HG03565 (cell line): ENCODE data around the gene MYL6.
A peak's percentile ranks its signal among the peaks of the same experiment; 100 is the strongest.
"Not testable (repeated sequence)": the region's sequence is repeated elsewhere in the genome, so short reads cannot be mapped to it uniquely, and the experiment has no call there.

Experiments
- ATAC-seq: cut with Tn5 transposase; IDR thresholded peaks from one replicate; pipeline ENCODE4 v1.9.1; 2021; ENCODE audit warnings: mild to moderate bottlenecking, moderate library complexity; ENCODE audit not compliant: unreplicated experiment

MYL6 gene

DNA sequence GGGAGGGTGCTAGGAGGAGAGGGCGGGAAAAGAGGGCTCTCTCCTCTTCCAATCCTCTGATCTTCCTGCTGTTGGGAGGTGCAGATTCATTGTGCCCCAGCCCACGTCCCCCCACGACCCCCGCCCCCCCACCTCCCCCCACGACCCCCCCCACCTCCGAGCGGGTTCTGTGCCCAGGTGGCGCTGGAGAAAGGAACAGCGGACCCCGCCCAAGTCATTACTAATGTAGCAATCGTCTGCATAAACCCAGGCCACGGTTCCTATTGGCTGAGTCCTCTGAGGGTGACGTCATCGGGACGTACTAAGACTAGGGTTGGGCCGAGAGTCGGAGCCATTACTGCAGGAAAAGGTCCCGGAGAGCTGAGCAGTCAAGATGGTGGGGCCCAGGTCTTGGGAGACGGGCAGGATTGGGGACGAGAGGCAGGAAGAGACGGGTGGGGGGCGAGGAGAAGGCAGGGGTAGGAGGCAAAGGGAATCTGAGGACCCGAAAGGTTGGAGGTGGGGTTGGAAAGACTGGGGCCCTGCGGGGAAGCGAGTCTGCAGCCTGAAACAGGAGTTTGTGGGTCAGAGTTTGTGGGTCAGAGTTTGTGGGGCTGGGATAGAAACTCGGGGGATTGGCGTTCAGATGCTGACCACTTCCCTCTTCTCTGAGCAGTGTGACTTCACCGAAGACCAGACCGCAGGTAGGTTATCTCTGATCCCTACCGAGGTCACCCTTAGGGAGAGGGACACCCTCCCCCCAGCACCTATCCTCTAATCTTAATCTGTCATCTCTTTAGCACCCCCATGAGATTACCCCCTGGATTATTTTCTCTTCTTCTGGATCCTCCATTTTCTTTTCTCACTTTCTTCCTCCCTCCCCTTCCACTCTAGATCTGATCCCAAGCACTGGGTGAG lies at the start of gene MYL6:
MYL6 (plus strand) TSS at position 331 of the 897 bp plus-strand sequence; CDS start at position 374, 43 bp downstream.
- peak; percentile 83 for ATAC-seq

DNA sequence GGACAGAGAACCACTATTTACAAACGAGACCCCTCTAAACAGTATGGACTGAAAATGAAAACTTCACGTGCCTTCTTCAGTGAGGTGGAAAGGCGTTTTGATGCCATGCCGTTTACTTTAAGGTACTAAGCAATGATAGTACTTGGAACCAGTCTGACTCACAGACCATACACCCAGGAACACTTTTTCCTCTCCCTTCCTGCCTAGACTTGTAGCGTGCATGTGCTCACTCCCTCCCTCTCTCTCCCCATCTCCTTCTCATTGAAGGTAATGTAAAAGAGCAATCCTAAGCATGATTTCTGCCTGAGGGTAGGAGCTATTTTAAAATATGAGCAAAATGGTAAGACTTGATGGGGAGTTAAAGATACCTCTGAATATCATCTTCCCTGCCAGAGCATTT lies 47.6 kb upstream of the MYL6 start:
- ATAC-seq: no peak

DNA sequence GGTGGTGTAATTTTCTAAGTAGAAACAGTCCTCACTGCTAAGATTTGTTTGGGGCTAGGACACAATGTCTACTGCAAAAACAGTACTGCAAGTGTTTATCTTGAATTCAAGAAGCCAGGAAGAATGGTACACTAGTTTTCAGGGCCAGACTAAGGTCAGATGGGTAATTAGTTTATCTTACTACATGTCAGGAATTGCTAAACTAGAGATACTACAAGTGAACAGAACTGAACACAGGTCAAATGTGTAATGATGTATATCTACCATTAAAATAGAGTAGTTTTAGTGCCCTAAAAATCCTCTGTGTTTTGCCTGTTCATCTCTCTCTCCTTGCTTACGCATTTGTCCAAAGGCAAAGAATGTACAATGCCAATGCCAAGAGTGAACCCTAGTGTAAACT lies 44.1 kb upstream of the MYL6 start:
- no peak for ATAC-seq

DNA sequence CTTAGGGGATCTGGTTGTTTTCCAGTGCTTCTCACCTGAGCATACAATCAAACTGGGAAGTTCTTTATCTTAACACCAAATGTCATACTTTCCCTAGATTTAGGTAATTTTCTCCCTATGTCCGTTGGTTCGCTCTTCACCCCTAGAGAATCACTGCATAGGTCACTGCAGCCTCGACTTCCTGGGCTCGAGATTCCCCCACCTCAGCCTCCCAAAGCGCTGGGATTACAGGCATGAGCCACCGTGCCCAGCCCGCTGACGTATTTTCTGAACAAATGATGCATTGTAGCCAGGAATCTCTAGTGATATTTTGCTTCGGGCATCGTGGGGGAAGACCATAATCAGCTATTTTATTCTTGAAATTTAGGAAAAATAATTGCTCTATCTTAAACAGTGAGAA lies 42.8 kb upstream of the MYL6 start:
- ATAC-seq: no peak

DNA sequence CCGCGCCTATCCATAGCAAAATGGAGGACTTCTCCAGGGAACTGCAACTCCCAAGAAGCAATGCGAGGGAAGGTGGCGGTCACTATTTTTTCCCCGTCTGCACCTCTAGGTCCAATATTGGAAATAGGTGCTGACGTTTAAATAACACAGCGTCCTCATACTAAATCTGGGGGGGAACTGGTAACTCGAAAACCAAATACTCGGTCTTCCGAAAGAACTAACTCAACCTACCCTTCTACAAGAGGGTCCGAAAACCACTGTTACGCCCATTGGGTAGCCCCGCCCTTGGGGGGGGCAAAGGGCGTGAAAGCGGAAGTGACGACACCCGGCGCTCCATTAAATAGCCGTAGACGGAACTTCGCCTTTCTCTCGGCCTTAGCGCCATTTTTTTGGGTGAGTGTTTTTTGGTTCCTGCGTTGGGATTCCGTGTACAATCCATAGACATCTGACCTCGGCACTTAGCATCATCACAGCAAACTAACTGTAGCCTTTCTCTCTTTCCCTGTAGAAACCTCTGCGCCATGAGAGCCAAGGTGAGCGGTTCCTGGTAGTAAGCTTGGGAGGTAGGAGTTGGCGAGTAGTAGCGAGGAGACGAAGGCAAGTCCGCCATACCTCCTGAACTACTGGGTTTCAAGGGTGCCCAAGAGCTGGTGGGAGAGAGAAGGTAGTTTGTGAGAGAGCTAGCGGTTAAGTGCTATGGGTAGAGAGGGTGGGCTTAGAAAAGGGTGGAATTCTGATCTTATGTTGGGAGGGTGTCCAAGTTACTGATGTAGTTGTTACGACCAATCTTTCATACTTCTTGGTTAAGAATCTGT lies 41.7 kb upstream of the MYL6 start, which contains the start of gene RPL41:
RPL41 (plus strand) TSS at position 367 of the 815 bp plus-strand sequence.
- peak; percentile 37 for ATAC-seq

DNA sequence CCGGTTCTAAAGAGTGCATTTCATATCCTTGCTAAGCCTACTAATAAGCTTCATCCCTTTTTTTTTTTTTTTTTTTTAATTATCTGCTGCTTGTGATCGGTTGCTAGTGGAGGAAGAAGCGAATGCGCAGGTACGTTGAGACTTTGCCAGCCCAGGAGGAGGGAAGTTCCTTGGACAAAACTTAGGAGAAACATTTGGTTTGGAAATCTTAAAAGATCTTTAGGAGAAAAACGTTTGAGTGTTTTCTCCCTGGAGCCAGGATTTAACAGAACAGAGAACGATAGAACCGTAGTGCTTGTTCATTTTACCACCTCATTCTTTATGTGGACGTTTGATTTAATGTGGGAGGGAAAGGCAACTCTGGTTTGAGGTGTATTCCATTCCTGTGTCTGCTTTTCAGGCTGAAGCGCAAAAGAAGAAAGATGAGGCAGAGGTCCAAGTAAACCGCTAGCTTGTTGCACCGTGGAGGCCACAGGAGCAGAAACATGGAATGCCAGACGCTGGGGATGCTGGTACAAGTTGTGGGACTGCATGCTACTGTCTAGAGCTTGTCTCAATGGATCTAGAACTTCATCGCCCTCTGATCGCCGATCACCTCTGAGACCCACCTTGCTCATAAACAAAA lies 41.0 kb upstream of the MYL6 start:
- ATAC-seq: not testable (repeated sequence)

DNA sequence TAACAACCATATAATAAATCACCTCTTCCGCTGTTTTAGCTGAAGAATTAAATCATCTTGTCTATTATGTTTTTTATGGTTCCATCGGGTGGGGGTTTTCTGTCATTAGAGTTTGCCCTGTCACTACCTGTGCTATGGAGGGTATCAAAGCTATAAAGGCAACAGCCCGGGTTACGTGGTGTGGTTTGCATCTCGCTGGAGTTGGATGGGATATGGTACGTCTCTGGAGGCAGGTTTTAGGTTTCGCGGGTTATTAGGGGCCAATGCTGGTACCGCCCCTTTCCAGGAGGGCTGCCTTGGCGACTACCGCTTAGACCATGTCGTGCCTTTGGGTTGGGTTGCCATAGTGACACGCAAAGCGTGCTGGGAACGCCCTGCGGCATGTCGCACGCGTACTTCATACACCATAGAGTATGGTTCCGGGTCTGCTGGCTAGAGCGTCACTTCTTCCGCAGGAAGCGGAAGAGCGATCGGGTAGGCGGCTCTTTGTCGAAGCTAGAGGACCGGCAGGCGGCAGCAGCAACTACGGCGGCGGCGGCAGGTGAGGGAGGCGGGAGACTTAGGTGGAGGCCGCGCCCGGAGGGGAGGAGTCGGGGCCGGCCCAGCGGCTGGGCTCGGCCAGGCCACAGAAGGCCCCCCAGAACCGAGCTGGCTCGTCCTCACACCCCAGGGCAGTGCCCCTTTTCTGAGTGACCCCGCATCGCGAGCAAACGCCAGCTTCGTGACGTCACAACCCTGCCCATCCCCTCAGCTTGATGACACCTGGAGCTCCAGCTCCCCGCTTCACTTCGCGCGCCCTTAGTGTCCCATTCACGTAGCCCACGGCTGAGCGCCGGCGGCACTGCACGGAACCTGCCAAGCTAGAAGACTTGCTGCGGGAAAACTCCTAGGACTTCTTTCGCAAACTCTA lies 40.1 kb upstream of the MYL6 start, which contains the start of gene ZC3H10:
ZC3H10 (plus strand) TSS at position 489 of the 910 bp plus-strand sequence. CDS start 2,297 bp downstream, outside the sequence.
- peak; percentile 78 for ATAC-seq

DNA sequence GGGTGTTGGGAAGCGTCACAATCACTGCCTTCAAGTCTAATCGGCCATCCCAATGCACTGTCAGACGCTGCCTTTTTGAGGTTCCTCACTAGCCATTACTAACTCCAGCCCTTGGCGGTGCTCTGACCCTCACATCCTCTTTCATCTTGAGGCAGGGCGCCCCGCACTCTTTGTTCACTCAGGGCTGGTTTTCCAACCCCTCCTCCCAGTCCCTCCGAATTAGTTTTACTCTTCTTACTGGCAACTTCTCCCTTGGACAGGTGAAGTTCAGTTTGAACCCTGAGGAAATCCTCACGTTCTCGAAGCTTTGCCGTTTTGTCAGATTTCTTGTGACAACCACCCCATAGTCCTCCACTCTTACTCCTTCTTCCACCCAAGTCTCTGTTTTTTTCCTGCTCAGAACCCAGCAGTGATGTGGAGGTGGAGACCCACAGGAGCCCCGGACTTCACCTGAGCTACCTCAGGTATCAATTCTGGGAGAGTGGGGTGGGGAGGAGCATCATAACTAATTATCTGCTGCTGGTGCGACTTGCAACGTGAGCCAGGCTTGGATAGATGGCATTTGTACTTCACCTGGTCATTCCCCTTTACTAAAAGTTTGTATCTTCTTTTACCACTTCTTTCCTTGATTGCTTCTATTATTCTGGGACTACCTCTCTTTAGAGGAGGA lies 39.3 kb upstream of the MYL6 start:
- ATAC-seq: no peak

DNA sequence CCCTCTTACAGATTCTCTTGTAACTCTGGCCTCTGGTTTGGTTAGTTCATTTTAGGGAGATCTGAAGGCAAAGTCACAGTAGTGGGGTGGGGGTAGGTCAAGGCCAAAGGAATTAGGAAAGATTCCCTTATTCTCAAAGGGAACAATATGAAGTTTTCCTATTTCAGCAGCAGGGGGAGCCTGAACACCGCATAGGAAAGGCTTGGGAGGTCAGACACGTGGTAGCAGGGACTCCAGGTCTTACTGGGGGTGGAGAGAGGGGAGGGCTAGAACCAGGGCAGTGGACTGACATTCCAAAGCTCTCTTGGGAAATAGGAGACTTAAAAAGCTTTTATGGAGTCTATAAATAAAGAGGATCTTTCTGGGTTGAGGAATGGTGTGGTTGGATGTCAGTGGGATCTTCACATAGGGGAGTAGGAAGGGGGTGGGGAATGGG lies 38.8 kb upstream of the MYL6 start:
- ATAC-seq: no peak

DNA sequence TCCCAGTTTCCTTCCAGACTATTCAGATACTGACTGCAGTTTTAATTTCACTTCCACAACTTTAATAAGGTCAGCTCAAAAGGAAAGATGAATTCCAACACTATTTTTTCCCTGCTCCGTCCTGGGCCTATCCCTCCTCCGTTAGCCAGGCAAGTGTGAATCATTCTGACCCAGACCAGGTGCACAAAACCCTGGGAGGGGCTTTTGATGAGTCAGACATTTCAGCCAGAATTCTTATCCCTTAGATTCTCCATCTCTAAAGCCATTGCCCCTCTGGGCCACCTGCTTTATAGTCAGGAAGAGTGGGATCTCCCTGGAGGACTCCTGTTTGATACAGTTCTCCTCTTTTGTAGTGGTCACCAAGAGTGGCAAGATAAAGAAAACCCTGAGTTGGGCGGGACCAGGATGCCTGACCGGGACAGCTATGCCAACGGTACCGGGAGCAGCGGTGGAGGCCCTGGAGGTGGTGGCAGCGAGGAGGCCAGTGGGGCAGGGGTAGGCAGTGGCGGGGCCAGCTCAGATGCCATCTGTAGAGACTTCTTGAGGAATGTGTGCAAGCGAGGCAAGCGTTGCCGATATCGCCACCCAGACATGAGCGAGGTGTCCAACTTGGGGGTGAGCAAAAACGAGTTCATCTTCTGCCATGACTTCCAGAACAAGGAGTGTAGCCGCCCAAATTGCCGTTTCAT lies 37.9 kb upstream of the MYL6 start:
- no peak for ATAC-seq

DNA sequence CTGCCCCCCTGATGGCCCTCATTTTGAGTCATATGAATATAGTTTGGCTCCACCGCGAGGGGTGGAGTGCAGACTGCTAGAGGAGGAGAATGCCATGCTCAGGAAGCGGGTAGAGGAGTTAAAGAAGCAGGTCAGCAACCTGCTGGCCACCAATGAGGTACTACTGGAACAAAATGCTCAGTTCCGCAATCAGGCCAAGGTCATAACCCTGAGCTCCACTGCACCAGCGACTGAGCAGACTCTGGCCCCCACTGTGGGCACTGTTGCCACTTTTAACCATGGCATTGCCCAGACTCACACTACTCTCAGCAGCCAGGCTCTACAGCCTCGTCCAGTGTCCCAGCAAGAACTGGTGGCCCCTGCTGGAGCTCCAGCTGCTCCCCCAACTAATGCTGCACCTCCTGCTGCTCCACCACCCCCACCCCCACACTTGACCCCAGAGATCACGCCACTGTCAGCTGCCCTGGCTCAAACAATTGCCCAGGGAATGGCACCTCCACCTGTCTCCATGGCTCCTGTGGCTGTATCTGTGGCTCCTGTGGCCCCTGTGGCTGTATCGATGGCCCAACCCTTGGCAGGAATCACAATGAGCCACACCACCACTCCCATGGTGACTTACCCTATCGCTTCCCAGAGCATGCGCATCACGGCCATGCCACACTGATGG lies 36.8 kb upstream of the MYL6 start:
- no peak for ATAC-seq

DNA sequence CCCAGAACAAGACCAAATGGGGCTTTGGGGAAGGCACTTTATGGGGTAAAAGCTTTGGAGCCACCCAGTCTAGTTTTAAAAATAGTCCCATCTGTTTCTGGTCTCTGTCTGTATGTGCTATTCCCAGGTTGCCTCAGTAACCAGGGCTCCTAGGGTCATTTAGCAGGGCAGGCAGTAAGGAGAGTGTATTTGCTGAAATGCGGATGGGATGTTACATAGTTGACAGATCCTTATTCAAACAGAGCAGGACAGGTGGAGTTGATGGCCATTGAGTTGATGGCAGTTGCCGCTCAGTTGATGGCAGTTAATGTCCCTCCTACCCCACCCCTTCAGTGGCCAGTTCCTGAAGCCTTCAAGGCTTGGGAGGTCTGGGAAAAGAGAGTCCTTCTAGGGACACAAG lies 35.5 kb upstream of the MYL6 start:
- ATAC-seq: no peak

DNA sequence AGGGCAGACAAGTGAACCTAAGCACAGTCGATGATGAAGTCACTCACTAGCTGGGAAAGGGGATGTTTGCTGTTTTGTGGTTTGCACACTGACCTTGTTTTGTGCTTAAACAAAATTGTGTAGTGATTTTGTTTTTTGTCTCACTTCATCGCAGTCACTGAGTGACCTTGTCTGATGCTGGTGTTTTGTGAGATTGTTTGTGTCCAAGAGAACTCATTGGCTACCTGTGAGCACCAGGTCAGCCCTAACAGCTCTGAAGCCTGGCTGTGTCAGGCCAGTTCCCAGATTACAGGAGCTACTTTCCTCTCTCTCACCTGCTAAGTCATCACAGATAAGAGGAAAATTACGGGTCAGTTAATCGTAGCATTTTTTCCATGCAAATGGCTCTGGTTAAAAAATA lies 34.0 kb upstream of the MYL6 start:
- no peak for ATAC-seq

DNA sequence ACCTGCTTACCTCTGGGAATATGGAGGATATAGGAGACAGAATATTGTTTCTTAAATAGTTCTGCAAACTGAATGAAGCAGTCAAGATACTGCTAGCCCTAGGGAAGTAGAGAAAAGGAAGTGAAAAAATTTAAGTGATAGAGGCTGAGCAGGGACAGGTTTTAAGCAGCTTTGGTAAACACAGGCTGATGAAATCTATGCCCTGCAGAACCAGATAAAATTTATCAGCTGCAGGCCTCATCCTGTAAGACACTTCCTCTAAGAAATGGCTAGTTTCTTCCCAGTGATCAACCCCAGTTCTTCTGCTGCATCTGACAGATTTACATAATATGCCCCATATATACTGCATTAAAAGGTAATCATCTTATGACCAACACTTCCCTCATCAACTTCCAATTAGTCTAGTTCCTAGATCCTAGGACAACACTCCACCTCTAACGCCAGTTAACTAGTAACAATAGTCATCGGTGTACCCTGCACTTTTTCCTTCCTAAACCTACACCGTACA lies 31.4 kb upstream of the MYL6 start:
- no peak for ATAC-seq

DNA sequence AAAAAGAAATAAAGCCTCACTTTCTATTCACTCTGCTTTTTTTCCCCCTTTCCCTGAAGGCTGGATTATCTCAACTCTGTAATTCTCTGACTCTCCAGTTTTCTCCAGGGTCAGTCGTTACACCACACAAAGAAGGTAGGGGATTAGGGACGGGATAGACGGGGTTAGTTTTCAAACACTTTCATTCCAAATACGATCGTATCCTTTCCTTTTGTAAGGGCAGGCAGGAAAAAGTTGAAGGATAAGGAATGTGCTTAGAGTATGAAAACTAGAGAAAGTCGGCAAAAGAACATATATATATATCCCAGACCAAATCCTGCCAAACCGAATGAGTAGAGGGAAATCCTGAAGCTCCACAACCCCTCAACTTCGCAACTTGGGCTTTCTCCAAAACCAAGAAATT lies 30.7 kb upstream of the MYL6 start:
- ATAC-seq: no peak

DNA sequence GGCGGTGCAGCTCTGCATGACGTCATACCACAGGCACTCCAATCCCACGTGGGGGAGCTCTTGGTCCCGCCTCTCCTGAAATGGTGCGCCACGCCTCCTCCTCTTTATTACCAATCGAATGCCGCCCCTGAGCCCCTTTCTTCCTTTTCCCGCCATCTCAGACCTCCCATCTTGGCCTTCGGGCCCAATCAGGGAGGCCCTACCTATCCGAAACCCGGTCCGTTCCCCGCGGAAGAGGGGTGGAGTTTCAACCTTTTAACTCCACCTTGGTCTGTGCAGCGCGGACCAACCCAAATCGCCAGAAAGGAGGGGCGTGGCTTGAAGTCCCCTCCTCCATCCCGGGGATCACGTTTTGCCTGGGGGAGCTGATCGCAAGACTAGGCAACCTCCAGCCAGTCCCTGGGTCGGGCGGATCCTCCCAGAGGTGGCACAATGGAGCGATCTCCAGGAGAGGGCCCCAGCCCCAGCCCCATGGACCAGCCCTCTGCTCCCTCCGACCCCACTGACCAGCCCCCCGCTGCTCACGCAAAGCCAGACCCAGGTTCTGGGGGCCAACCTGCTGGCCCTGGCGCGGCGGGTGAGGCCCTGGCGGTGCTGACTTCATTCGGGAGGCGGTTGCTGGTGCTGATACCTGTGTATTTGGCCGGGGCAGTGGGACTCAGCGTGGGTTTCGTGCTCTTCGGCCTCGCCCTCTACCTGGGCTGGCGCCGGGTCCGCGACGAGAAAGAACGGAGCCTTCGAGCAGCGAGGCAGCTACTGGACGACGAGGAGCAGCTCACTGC lies 30.1 kb upstream of the MYL6 start, which contains the start of gene ESYT1:
ESYT1 (plus strand) TSS at position 380 of the 782 bp plus-strand sequence; CDS start at position 433, 53 bp downstream.
- peak; percentile 82 for ATAC-seq

DNA sequence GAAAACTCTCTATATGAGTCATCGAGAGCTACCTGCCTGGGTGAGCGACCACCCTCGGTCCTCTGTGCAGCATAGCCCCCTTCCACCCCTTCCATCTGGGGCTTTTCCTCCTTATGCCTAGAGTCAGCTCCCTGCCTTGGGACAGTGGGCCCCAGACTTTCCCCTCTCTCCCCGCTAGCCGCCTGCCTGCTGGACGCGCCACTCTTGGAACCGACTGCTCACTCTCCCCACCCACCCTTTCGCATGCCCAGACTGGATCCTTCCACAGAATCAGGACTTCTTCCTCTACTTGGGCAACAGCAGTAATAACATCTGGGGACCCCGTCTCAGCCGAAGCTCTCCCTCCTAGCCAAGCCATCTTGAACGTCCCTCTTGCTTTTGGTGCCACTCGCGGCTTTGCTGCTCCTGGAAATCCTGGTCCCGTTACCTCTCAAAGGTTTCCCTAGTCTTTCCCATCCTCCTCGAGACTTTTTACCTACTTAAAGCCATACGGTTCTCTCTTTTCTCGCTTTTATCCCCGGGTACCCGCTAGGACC lies 29.4 kb upstream of the MYL6 start:
- no peak for ATAC-seq
